GM12865 (cell line): ENCODE results near the gene PTPA.
A peak's percentile ranks its signal among the peaks of the same experiment; 100 is the strongest.
"Not testable (repeated sequence)": the region's sequence is repeated elsewhere in the genome, so short reads cannot be mapped to it uniquely, and the experiment has no call there.

Source experiments
- DNase-seq: peaks from one replicate; pipeline ENCODE4 v3.0.0; 2010; ENCODE audit warnings: low read depth
- H3K4me3 ChIP-seq: 2 replicates; pipeline ENCODE4 v1.5.1; 2011; ENCODE audit warnings: mild to moderate bottlenecking, low read depth, low read length, control low read depth
- CTCF ChIP-seq: IDR thresholded peaks from 2 replicates; pipeline ENCODE4 v1.5.1; 2011; ENCODE audit warnings: low read length, control low read depth, low read depth, inconsistent platforms; ENCODE audit not compliant: insufficient read depth; ENCODE audit errors: missing control alignments

PTPA gene

GRCh38 chr9:129128689-129129088, 17.5 kb downstream of the PTPA start:
- no peak for DNase-seq
- no peak for TF ChIP-seq CTCF
- H3K4me3 ChIP-seq: no peak overlapping the region

- DNase-seq, H3K4me3 ChIP-seq: not testable (repeated sequence)
These were observed 19.1 kb downstream of the PTPA start for GRCh38 chr9:129130271-129130670.

GRCh38 chr9:129130791-129131190, 19.6 kb downstream of the PTPA start:
- H3K4me3 ChIP-seq: no peak overlapping the region
- no peak for TF ChIP-seq CTCF
- DNase-seq: no peak

GRCh38 chr9:129131300-129132145, 20.3 kb downstream of the PTPA start:
- DNase-seq: peak; percentile 81
- peak; percentile 99 for TF ChIP-seq CTCF
- no peak overlapping the region for H3K4me3 ChIP-seq

- H3K4me3 ChIP-seq: no peak overlapping the region
- TF ChIP-seq CTCF: no peak
- no peak for DNase-seq
These were observed 21.9 kb downstream of the PTPA start for GRCh38 chr9:129133082-129133481.

- H3K4me3 ChIP-seq: no peak overlapping the region
- no peak for DNase-seq
- TF ChIP-seq CTCF: no peak
These were observed 24.3 kb downstream of the PTPA start for GRCh38 chr9:129135476-129135875.

GRCh38 chr9:129136446-129137035, 25.3 kb downstream of the PTPA start:
- no peak for DNase-seq
- TF ChIP-seq CTCF: no peak
- no peak overlapping the region for H3K4me3 ChIP-seq
